NCI-H1417 (cell line): Measurements from ENCODE around the gene MYLK2.
"Not testable (repeated sequence)": the region's sequence is repeated elsewhere in the genome, so short reads cannot be mapped to it uniquely, and the experiment has no call there.

Source experiments
- DNase-seq, 3 experiments: peaks; one replicate each; lab custom pipeline; 2025; lab: John Stamatoyannopoulos, UW

The MYLK2 gene

DNA sequence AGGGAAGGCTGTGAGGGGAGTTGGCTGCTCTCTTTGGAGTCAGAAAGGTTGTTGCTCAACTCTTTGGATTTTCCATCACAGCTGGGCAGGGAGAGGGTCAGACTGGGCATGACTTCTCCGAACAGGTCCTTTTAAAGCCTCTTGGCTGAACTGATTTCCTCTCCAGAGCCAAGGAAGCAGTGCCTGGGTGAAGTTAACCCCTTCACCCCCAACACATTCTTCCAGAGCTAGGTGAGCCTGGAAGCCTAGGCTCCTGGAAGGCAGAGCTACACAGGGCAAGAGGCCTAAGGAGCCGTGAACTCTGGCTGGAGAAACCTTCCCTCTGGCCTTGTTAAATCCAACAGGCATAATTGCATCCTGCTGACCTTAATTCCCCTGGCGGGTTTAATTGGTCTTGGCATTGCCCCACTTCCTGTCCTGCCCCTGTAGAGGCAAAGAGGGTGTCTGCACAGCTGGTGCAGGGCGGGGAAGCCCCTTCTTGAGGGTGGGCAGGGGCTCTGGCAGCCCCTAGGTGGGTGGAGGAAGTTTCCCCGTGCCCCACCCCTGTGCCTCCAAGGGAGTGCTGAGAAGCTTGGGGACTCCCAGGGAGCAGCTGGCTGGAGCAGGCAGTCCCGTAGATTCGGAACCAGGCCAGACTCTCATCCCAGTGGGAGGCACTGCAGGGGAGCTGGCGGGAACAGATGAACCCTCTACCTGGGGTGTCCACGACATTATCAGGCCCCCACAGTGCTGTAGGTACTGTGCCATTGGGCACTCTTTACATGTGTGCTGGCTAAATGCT lies 3.6 kb upstream of the MYLK2 start:
- peak in 2 of 3 experiments; percentile 30 to 61 for DNase-seq

- no peak for DNase-seq
Observed at GRCh38 chr20:31816221-31816620, 2.9 kb upstream of the MYLK2 start.

DNA sequence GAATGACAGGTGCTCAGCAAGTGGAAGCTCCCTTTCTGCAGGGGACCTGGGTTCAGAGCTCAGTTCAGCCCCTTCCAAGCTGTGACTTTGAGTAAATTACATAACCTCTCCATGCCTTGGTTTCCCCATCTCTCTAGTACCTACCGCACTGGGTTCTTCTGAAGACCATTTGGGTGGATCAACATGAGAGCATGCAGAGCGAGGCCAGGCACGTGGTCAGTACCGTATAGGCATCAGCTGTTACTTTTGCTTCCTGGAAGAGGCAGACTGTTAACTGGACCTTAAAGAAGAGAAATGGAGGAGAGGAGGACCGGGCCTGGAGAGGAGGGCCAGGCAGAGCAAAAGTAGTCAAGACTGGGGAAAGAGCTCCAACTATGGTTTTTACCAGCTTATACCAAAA lies 1.7 kb upstream of the MYLK2 start:
- no peak for DNase-seq

DNA sequence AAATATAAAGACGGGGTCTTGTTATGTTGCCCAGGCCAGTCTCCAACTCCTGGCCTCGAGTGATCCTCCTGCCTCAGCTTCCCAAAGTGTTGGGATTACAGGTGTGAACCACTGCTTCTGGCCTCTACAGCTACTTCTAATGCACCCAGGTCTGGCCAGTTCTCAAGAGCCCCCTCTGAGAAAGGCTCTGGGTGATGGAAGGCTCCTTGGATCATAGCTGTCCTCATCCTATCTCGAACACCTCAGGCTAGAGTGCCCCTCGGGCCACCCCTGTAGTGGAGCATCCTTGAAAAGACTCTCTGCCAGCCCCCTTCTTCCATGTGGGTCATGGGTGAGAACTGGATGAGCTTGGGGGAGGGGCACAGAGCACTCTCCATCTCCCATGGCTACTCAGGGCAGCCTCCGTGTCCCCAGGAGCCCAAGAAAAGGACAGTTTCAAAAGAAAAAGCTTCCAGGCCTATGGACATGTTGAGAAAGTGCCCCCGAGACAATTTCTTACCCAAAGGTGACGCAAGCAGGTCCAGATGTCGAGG lies 714 bp upstream of the MYLK2 start:
- DNase-seq = no peak

DNA sequence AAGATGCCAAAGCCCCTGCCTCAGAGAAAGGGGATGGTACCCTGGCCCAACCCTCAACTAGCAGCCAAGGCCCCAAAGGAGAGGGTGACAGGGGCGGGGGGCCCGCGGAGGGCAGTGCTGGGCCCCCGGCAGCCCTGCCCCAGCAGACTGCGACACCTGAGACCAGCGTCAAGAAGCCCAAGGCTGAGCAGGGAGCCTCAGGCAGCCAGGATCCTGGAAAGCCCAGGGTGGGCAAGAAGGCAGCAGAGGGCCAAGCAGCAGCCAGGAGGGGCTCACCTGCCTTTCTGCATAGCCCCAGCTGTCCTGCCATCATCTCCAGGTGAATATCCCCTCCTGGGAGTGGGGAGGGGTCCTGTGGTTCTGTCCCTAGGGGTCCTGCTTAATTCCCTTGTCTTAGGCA lies 1.1 kb downstream of the MYLK2 start:
- DNase-seq = no peak

GRCh38 chr20:31821427-31821826 lies 2.3 kb downstream of the MYLK2 start:
- DNase-seq = no peak

- DNase-seq = peak; percentile 75 to 96 (median 86)
Observed at GRCh38 chr20:31822421-31823330, 3.5 kb downstream of the MYLK2 start.

GRCh38 chr20:31823360-31824124 lies 4.4 kb downstream of the MYLK2 start:
- DNase-seq = no peak

DNA sequence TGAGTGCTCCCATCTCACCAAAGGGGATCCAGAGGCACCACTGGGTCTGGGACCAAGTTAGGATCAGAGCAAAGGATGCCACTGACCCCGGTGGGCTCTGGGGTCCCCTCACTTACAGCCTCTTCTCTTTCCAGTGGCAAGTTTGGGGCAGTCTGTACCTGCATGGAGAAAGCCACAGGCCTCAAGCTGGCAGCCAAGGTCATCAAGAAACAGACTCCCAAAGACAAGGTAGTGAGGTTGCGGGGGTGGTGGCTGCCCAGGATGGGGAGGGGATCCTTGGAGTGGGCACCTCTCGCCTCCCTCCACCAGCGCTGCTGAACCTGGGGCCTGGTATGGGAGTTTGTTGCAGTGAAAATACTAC lies 4.9 kb downstream of the MYLK2 start:
- no peak for DNase-seq

DNA sequence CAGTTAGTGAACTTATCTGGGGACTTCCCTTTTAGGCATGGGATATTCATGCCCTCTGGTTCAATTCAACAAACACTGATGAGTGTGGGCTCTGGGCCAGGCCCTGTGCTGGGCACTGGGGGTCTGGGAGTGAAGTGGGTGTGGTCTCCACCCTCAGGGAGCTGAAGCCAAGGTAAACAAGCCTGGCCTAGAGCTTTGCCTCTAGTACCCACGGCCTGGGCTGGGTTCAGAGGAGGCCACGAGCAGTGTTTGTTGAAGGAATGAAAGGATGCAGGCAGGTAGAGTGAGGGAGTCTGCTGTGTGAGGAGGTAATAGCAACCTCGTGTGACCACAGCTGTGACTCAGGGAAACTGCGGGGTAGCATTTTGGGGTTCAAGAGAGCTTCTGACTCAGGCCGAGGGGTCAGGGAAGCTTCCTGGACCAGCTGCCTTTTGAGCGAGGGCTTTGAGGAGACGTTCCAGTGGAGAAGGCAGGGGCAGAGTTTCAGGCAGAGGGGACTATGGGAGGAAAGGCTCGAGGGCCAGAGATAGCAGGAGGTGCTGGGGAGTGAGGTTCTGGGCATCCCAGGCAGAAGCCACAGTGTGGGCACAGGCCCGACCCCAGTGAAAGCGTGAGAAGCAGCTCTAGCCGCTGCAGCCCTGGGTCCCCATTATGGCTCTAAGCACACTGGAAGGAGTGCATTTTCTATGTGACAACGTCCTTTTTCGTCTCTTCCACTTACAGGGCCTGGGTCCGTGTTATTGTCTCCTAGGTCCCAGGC lies 5.6 kb downstream of the MYLK2 start:
- no peak for DNase-seq

DNA sequence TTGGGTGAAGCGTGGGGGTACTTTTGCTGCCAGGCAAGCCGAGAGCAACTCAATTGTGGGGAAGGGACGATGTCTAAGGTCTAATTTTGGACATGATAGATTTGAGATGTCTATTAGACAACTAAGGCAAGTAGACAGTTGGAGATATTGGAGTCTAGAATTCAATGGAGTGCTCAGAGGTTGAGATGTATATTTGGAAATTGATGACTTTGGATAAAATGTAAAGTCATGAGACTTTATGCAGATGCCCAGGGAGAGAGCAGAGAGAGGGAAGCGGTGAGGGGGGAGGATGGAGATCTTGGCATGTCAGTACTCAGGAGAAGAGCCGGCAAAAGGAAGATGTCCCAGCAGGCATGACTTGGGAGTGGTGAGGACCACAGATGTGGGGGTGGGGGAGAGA lies 6.9 kb downstream of the MYLK2 start:
- DNase-seq = no peak

- DNase-seq = no peak
Observed at GRCh38 chr20:31827059-31827458, 7.9 kb downstream of the MYLK2 start.

DNA sequence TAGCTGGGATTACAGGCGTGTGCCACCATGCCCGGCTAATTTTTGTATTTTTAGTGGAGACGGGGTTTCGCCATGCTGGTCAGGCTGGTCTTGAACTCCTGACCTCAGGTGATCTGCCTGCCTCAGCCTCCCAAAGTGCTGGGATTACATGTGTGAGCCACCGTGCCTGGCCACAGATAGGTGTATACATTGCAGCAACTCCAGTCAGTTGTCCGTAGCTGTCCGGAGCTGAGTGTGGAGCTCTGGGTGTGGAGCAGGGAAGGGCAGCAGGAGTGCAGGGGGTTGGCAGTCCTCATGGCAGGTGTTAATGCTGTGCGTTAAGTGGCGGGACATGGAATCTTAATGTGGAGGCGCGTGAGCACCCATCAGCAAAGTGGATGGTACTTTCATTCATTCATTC lies 8.9 kb downstream of the MYLK2 start:
- not testable (repeated sequence) for DNase-seq

DNA sequence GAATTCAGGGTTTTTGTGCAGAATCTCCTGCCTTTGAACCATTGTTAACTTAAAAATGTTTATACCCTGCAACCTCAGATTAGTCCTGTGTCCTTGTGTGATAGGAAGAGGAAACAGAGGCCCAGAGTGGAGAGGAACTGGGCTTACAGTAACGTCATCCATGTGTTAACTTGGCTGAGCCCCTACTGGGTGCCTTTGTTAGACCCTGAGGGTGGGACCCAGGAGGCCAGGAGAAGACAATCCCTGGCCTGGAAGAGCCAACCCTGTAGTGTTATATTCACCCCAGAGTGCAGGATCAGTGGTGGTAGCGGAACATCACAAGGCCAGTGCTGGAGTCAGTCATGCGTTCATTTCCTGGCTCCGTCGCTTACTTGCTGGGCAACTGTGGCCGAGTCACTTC lies 10.6 kb downstream of the MYLK2 start:
- no peak for DNase-seq

DNA sequence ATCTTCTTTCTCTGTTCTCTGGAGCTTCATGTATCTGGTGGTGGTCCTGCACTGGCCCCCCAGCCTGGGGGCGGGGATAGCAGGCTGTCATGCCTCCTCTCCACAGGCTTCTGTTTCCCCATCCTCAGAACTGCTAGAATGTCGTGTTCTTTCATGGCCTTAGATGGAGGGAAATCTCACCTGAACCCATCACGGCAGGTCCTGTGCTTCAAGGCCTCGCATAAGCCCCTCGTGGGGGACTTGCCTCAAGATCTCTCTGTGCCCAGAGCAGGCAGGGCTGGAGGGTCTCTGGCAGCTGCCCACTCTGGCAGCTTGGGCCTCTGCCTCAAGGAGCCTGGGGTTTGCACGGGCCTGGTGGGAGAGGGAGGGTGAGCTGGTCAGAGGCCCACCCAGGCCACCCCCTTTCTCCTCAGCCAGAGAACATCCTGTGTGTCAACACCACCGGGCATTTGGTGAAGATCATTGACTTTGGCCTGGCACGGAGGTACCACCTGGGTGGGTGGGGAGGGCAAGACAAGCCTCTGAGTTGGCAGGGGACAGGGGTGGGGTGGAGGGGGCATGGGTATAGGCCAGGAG lies 11.3 kb downstream of the MYLK2 start:
- no peak for DNase-seq

DNA sequence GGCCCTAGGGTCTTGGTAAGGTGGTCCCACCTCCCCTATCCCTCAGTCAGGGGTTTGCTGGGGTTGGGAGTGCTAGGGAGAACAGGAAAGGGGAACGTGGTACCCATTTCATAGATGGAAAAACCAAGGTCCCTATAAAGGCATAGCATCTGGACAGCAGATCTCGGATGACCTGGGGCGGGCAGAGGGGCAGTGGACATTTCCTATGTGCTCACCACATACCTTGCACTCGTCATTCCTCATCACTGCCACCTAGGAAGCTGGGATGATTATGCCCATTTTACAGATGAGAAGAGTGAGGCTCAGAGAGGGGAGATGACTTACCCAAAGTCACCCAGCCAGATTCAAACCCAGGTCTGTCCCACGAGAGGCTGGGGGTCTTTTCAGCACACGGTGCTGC lies 12.1 kb downstream of the MYLK2 start:
- no peak for DNase-seq

DNA sequence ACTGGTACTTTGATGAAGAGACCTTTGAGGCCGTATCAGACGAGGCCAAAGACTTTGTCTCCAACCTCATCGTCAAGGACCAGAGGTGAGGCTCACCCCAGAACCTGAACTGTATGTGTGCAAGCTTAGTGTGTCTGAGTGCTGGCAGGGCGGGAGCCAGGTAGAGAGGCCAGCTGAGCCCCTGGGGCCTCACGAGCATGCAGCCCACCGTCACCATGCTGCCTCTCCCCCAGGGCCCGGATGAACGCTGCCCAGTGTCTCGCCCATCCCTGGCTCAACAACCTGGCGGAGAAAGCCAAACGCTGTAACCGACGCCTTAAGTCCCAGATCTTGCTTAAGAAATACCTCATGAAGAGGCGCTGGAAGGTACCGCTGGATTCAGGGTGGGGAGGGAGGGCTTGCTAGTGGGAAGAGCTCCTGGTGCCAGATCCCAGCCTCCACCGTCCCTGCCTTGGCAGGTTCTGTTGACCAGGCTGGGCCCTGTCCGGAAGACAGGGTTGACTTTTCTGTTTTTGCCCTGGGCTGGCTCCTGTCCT lies 12.7 kb downstream of the MYLK2 start:
- no peak for DNase-seq

GRCh38 chr20:31833130-31833930 lies 14.2 kb downstream of the MYLK2 start:
- peak in 2 of 3 experiments; percentile 37 to 49 for DNase-seq

DNA sequence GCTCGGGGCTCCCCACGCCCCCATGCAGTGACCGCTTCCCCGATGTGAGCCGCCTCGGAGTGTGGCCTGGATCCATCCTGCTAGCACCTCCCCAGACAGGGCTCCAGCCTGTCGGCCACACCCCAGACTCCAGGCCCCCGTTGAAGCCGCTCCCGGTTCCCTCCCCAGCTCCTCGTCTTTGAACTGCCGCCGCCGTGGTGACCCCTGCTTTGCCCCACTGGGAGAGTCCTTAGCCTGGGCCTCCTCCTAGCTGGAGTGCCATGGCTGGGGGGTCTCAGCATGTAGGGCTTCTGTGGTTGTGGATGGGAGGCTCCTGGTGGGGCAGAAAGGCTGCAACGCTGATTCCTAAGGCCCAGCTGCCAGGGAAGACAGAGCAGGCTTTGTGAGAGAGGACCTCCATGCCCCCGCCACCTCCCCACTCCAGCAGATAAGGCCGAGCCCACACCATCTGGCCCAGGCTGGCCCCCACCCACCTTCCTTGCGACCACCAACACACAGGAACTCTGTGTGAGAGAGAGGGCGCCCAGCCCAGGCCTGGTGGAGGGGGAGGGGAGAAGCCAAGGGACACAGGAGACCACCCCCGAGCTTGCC lies 14.9 kb downstream of the MYLK2 start:
- DNase-seq = no peak

DNA sequence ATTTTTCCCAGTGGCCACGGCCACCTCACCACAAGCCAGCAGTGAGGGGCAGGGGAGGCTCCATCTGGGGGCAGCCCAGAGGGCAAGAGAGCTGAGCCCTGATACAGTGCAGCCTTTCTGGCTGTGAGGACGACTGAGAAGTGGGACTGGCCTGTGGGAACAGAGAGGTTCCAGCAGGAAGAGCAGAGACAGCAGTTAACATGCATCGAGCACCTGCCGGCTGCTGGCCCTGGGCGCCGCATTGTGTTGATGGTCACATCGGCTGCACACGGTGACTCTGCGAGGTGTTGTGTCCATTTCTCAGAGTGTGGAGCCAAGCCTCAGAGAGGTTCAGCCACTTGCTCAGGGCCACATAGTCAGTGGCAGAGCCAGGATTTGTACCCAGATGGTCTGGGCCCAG lies 16.4 kb downstream of the MYLK2 start:
- DNase-seq = no peak
